K562 (cell line): ENCODE results near the gene TPCN1. TPM values are rescaled to one million over a fixed set of nuclear protein-coding genes. Genes with fewer than 3 reads are reported as not detected.

ENCODE experiments used
- HDAC1 ChIP-seq, 2 experiments: fragments of 450-650 bp; IDR thresholded peaks; 2 replicates each; pipeline ENCODE4 v1.6.1; 2016 to 2017; ENCODE audit warnings: inconsistent platforms in 1 of 2, mild to moderate bottlenecking in 1 of 2, moderate library complexity in 1 of 2
- KDM2B ChIP-seq: fragments of 250-450 bp; sonication (Bioruptor Pico); IDR thresholded peaks from 2 replicates; pipeline ENCODE4 v1.8.0; 2021; ENCODE audit warnings: mild to moderate bottlenecking, moderate library complexity
- ZNF143 ChIP-seq: sonication (generic); formaldehyde crosslinking; IDR thresholded peaks from 2 replicates; pipeline ENCODE4 v1.9.0; 2022; ENCODE audit warnings: mild to moderate bottlenecking, missing genetic modification reagents
- ZNF175 ChIP-seq: fragments of 200-800 bp; sonication (Bioruptor generic); IDR thresholded peaks from 2 replicates; pipeline ENCODE4 v1.6.1; 2016; ENCODE audit warnings: low read depth, mild to moderate bottlenecking, missing genetic modification characterization, missing compliant biosample characterization
- polyA plus RNA-seq, 8 experiments: library from polyadenylated mRNA; depleted of rRNA in 4 of 8; stranded (reverse) in 5 of 8; unstranded in 3 of 8; fragments of >200 nt; fragmentation: Nextera tagmentation in 2 of 8; fragmentation: Illumina TruSeq in 1 of 8; extraction: Ambion mirVana in 2 of 8; extraction: Trizol in 1 of 8; gene quantifications; 2 replicates each; pipeline versions ENCODE4 v1.2.1 to v1.2.3, GENCODE V29; 2011 to 2014; ENCODE audit warnings: inconsistent platforms in 1 of 8, missing spikeins in 1 of 8
- total RNA-seq, 7 experiments: library from RNA; depleted of rRNA in 6 of 7; stranded (reverse); fragments of >200 nt in 6 of 7; fragmentation: Illumina TruSeq in 2 of 7; extraction: Trizol in 2 of 7; gene quantifications; 2 replicates each; pipeline versions ENCODE4 v1.2.1 to v1.2.3, GENCODE V29; 2011 to 2021; ENCODE audit warnings: low replicate concordance in 1 of 7
- TF ChIP-seq, protein P1 (sequence below): fragments of 250-450 bp; sonication (Bioruptor Pico); IDR thresholded peaks from 2 replicates; pipeline ENCODE4 v1.5.0; 2021
- TF ChIP-seq, protein P2 (sequence below): fragments of 200-600 bp; sonication (generic); IDR thresholded peaks from one replicate; pipeline ENCODE4 v1.6.1; 2012; ENCODE audit warnings: mild to moderate bottlenecking, low read depth, low read length, inconsistent platforms
- TF ChIP-seq, protein P3 (sequence below): sonication (generic); formaldehyde crosslinking; IDR thresholded peaks from 2 replicates; pipeline ENCODE4 v1.8.0; 2022; ENCODE audit warnings: mild to moderate bottlenecking, low read depth, missing genetic modification reagents

Gene TPCN1
- total and polyA plus RNA-seq, 9 of the 15 experiments (the other 6 are each of a cell fraction or from before 2014, with no cell fraction given) = 0.80 to 23.8 (median 7.4) TPM

DNA sequence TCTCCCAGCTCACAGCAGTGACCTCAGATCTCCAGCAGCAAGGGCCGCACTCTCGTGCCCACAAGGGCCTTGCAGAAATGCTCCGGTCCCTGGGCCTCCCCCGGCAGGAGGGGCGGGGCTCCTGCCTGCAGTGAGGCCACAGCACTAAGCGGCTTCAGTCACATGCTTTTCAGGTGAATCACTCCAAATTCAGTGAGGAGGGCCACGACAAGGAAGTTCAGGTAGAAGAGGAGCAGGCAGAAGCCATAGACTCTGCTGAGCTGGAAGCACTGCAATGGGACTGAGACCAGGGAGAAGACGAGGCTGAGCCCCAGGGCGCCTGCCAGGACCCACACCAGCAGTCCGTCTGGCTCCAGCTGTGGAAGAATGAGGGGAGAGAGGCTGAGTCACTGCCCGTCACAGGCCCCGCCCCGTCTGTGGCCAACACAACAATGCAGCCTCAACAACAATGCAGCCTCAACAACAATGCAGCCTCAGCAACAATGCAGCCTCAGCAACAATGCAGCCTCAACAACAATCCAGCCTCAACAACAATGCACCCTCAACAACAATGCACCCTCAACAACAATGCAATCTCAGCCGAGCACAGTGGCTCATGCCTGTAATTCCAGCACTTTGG lies 78.5 kb downstream of the TPCN1 start (continued):
- TF ChIP-seq, protein P1, sequence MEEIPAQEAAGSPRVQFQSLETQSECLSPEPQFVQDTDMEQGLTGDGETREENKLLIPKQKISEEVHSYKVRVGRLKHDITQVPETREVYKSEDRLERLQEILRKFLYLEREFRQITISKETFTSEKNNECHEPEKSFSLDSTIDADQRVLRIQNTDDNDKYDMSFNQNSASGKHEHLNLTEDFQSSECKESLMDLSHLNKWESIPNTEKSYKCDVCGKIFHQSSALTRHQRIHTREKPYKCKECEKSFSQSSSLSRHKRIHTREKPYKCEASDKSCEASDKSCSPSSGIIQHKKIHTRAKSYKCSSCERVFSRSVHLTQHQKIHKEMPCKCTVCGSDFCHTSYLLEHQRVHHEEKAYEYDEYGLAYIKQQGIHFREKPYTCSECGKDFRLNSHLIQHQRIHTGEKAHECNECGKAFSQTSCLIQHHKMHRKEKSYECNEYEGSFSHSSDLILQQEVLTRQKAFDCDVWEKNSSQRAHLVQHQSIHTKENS (CRISPR knock-in tag) = no peak
- TF ChIP-seq ZNF143 (CRISPR knock-in tag) (no peak), KDM2B (no peak), ZNF175 (no peak), HDAC1 (IDR thresholded peaks at IDR 0.05) (peak in 1 of 2 experiments; percentile 51; a peak in 1 of 4 replicates)
- TF ChIP-seq, protein P2, sequence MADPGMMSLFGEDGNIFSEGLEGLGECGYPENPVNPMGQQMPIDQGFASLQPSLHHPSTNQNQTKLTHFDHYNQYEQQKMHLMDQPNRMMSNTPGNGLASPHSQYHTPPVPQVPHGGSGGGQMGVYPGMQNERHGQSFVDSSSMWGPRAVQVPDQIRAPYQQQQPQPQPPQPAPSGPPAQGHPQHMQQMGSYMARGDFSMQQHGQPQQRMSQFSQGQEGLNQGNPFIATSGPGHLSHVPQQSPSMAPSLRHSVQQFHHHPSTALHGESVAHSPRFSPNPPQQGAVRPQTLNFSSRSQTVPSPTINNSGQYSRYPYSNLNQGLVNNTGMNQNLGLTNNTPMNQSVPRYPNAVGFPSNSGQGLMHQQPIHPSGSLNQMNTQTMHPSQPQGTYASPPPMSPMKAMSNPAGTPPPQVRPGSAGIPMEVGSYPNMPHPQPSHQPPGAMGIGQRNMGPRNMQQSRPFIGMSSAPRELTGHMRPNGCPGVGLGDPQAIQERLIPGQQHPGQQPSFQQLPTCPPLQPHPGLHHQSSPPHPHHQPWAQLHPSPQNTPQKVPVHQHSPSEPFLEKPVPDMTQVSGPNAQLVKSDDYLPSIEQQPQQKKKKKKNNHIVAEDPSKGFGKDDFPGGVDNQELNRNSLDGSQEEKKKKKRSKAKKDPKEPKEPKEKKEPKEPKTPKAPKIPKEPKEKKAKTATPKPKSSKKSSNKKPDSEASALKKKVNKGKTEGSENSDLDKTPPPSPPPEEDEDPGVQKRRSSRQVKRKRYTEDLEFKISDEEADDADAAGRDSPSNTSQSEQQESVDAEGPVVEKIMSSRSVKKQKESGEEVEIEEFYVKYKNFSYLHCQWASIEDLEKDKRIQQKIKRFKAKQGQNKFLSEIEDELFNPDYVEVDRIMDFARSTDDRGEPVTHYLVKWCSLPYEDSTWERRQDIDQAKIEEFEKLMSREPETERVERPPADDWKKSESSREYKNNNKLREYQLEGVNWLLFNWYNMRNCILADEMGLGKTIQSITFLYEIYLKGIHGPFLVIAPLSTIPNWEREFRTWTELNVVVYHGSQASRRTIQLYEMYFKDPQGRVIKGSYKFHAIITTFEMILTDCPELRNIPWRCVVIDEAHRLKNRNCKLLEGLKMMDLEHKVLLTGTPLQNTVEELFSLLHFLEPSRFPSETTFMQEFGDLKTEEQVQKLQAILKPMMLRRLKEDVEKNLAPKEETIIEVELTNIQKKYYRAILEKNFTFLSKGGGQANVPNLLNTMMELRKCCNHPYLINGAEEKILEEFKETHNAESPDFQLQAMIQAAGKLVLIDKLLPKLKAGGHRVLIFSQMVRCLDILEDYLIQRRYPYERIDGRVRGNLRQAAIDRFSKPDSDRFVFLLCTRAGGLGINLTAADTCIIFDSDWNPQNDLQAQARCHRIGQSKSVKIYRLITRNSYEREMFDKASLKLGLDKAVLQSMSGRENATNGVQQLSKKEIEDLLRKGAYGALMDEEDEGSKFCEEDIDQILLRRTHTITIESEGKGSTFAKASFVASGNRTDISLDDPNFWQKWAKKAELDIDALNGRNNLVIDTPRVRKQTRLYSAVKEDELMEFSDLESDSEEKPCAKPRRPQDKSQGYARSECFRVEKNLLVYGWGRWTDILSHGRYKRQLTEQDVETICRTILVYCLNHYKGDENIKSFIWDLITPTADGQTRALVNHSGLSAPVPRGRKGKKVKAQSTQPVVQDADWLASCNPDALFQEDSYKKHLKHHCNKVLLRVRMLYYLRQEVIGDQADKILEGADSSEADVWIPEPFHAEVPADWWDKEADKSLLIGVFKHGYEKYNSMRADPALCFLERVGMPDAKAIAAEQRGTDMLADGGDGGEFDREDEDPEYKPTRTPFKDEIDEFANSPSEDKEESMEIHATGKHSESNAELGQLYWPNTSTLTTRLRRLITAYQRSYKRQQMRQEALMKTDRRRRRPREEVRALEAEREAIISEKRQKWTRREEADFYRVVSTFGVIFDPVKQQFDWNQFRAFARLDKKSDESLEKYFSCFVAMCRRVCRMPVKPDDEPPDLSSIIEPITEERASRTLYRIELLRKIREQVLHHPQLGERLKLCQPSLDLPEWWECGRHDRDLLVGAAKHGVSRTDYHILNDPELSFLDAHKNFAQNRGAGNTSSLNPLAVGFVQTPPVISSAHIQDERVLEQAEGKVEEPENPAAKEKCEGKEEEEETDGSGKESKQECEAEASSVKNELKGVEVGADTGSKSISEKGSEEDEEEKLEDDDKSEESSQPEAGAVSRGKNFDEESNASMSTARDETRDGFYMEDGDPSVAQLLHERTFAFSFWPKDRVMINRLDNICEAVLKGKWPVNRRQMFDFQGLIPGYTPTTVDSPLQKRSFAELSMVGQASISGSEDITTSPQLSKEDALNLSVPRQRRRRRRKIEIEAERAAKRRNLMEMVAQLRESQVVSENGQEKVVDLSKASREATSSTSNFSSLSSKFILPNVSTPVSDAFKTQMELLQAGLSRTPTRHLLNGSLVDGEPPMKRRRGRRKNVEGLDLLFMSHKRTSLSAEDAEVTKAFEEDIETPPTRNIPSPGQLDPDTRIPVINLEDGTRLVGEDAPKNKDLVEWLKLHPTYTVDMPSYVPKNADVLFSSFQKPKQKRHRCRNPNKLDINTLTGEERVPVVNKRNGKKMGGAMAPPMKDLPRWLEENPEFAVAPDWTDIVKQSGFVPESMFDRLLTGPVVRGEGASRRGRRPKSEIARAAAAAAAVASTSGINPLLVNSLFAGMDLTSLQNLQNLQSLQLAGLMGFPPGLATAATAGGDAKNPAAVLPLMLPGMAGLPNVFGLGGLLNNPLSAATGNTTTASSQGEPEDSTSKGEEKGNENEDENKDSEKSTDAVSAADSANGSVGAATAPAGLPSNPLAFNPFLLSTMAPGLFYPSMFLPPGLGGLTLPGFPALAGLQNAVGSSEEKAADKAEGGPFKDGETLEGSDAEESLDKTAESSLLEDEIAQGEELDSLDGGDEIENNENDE = no peak
- TF ChIP-seq, protein P3, sequence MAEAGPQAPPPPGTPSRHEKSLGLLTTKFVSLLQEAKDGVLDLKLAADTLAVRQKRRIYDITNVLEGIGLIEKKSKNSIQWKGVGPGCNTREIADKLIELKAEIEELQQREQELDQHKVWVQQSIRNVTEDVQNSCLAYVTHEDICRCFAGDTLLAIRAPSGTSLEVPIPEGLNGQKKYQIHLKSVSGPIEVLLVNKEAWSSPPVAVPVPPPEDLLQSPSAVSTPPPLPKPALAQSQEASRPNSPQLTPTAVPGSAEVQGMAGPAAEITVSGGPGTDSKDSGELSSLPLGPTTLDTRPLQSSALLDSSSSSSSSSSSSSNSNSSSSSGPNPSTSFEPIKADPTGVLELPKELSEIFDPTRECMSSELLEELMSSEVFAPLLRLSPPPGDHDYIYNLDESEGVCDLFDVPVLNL = no peak
